GM19463 (cell line): ENCODE measurements around the gene FAM163B.
"Not testable (repeated sequence)": the region's sequence is repeated elsewhere in the genome, so short reads cannot be mapped to it uniquely, and the experiment has no call there.

Source experiments
- ATAC-seq: cut with Tn5 transposase; IDR thresholded peaks from one replicate; pipeline ENCODE4 v1.9.1; 2021; ENCODE audit warnings: mild to moderate bottlenecking, moderate library complexity; ENCODE audit not compliant: unreplicated experiment

FAM163B gene

DNA sequence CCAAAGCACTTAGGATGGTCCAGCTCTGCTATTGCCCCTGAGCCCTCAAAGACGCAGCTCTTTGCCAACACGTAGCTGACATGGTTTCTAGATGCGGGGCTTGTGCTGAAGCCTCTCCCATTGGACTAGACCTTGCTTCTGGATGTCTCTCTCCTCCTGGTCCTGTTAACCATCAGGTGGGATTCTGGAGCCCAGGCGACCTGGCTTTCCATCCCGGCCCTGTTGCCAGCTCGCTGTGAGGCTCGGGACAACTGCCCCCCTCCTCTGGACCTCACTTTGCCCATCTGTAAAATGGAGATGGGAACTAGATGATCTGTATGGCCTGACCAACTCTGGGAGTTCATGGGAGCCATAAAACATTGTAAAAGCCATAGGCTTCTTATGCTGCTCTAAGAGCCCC, 31.0 kb upstream of the FAM163B start:
- no peak for ATAC-seq

DNA sequence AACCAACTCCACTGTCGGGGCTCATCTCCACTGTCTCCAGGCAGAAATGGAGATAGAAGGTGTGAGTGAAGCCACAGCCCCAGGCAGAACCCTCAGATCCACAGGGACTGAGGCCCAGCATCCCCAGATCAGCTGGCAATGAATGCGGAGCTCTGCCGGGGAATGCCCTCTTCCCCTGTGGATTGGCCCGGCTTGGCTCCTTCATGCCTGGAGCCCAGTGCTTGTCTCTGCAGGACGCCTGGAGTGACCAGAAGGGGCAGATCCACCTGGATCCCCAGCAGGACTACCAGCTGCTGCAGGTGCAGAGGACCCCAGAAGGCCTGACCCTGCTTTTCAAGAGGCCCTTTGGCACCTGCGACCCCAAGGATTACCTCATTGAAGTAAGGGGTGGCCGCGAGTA, 30.4 kb upstream of the FAM163B start:
- no peak for ATAC-seq

DNA sequence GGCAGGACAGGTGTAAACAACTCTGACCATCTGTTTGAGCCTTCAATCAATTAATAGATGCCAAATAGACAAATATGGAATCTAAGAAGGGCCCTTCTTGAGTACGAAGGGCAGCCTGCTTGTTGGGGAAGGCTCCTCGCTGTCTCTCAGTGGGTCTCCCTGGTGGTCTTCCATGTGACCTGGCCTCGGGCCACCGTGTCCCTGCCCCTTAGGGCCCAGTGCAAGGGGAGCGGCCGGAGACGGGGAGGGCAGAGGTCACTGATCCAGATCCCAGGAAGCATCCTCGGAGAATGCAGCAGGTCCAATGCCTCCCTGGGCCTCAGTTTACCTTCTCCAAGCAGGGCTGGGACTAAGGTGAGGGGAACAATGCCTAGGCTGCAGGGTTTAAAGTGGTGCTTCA, 29.5 kb upstream of the FAM163B start:
- ATAC-seq, result no peak

DNA sequence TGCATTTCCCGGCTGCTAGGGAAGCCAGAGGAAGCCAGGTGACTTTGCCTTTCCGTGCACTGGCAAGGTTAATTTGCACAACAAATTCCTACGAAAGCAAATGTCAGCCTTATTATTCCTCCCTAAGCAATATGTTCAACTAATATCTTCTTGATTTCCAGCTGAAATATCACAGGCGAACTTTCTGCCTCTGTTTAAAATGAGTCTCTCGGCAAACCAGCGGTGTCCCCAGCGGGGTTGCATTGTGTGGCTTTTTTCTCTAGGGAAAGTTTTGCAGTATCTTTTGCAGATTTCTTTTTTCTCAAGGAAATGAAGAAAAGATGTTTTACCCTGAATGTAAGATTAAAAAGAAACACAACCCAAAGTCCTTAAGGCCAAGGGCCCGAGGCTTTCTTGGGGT, 28.9 kb upstream of the FAM163B start:
- no peak for ATAC-seq

DNA sequence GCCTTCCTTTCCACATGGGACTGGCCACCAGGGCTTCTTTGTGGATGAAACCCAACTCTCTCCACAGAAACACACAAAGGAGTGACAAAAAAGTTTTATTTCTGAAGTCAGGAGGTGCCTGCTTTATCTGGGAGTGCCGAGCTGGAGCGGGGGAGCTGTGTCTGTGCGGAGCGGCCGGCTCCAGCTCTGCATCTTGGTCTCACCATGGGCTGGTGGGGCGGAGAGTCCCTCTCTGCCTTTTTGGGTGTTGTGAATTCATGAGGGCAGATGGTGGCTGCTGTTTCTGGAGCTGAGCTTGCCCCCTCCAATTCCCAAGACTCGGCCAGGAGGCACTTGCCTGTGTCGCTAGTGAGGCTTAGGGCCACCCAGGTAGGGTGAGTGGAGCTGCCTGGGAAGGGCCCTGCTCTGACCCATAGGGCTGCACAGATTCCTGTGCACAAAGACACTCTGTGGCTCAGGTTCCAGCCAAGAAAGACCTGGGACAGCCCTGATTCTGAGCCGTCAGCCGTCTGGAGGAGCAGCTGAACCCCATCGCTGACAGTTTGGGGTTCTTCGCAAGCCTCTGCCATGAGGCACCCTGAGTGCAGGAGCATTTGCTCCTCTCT, 28.4 kb upstream of the FAM163B start:
- no peak for ATAC-seq

DNA sequence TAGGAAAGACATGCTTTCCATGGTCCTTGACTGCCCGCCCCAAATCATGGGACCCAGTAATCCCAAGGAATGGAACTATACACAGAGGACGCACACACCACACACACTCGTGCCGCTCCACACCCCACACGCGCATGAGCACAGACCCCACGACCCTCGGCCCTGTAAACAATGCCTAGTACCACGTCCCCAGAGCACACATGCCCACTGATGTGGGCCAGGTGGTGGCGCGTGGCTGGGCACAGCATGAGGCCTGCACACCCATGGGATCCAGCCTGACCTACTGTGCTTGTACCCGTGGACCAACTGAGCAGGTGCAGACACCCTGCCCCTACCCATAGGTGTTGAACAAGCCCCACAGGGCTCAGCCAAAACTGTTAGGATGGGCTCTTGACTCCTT, 27.7 kb upstream of the FAM163B start:
- ATAC-seq, result no peak

DNA sequence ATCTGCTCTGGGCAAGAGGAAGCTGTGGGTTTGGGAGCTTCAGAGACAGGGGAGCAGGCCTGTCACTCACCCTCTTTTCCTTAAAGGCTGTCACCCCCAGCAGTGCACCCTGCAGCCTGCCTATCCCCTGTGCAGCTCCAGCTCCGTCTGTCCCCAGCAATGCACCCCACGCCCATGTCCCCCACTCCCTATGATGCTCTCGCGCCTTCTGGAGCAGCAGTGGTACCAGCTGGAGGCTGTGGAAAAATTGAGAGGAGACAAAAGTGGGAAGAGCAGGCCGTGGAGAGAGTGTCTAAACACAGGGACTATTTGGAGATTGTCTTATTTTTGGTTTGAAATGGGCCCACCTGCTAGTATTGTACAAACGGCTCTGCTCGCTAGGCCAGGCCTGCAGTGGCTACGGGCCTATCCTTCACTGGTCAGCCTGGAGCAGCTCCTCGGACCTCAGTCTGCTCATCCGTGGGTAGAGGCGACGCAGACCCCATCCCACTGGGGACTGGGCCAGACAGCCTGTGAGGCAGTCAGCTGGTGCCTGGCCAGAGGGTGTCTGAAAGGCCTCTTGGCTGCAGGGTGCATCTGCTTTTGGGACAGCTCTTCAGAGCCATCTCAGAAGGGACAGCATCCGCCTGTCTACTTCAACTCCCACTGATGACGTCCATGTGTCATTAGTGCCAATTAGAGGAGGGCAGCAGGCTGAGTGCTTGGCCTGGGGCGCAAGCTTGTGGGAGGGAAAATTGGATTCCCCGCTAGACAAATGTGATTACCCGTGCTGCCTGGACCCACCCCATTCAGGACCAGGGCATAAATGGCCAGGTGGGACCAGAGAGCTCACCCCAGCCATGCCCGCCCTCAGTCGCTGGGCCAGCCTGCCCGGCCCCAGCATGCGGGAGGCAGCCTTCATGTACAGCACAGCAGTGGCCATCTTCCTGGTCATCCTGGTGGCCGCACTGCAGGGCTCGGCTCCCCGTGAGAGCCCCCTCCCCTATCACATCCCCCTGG, 26.6 kb upstream of the FAM163B start, which contains the start of gene DBH:
DBH (plus strand) TSS at position 831 of the 999 bp plus-strand sequence; CDS start at position 840, 9 bp downstream.
- no peak for ATAC-seq

DNA sequence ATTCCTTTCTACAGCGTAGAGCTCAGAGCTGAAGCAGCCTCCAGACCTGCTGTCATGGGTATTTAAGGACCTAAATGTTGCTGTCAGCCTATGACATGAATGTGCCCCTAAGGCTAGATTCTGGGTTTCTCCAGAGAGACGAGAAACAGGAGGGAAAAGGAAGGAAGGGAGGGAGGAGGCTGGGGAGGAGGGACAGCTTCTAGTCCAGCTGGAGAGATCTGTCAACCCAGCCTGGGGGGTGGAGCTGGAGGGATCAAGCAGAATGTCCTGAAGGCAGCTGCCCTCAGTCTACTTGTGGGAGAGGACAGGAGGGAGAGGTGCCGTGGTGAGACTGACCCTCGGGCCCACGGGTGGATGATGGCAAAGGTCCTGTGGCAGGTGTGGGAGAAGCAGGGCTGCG, 25.9 kb upstream of the FAM163B start:
- no peak for ATAC-seq

DNA sequence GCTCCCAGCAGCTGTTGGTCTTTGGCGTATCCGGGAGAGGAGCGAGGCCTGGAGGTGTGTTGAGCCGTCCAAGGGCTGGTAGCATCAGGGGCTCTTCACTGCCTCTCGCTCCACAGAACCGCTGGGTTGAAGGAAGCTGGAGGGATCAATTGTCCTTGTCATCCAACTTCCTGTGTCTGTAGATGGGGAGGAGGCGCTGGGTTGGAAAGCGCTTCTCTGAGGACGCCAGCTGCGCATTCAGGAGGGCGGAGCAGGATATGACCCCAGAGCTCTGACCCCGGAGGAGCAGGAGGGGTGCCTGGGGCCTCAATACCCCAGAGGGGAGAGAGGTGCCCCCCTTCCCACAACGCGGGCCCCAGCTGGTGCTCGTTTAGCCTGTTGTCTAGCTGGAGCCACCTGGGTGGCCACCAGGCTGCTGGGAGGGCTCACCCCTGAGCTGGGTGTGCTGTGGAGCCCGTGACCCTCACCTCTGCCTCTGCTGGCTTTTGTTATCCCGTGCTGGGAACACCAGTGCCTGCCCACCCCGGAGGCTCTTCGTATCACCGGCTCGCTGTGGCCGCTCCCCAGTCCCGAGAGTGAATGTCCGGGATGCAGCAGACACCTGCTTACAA, 25.0 kb upstream of the FAM163B start:
- ATAC-seq, result no peak

DNA sequence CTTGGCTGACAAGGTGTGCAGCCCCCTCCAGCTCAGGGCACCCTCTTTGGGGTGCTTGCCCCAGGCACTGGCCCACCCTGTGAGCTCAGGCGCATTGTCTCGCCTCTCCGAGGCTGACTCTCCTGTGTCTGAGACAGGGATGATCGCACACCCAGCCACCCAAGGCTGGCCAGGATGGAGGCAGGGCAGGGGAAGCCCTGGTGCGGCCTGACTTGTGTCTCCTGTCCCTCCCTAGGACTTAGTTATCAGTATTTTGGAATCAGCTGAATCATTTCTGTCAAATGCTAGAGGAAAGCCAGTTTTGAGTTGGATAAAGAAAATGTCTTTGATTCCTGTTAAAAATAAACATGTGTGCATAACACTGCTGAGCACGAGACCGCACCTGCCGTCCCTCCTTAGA, 24.5 kb upstream of the FAM163B start:
- ATAC-seq, result no peak

DNA sequence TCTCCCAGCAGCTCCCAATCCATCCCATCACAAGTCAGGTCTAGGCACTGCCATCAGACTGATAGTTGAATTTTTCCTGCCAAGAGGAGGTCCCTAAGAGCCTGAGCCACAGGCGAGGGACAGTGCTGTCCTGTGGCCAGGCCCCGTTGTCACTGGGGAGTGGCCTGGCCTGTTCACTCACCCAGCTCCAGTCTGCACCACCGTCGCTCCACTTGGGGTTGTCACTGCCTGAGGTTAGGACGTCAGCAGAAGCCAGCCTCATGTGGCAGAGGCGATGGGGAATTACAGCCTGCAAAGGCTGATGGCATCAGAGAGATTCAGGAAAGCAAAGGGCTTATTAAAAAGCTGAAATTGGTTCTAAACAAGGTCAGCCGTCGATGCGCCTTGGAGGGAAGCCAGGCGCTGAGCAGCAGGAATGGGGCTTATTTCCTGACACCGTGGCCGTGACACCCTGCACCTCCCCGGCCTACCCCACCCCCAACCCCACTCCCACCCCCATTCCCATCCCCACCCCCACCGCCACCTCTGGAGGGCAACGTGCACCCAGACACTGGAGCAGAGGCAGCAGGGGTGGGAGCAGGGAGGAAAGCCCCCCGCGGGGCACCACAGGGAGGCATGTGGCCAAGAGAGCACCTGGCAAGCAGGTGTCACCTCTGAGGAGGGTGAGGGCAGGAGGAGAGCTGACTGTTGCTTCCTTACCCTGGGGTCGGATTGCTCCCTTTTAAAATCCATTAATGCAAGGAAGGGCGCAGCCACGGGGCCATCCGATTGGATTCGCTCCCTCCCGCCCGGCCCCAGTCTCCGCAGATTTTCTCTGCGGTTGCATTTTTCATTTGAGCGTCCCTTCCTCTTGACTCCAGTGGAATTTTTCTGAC, 23.9 kb upstream of the FAM163B start:
- no peak for ATAC-seq

DNA sequence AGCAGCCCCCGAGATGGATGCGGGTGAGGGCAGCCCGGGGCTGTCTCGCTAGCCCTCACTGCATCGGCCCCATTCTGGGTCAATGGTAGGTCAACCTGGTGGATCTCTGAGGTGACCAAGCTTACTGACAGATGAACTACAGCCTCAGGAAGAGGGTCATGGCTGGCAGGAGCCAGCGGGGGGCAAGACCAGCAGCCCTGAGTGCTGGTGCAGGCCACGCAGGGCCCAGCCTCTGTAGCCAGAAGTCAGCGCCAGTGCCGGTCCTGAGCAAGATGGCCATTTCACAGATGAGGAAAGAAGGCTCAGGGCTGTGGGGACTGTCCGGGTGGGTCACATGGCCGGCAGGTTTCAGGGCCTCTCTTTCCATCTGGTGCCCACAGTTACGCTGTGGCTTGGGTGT, 21.9 kb upstream of the FAM163B start:
- no peak for ATAC-seq

DNA sequence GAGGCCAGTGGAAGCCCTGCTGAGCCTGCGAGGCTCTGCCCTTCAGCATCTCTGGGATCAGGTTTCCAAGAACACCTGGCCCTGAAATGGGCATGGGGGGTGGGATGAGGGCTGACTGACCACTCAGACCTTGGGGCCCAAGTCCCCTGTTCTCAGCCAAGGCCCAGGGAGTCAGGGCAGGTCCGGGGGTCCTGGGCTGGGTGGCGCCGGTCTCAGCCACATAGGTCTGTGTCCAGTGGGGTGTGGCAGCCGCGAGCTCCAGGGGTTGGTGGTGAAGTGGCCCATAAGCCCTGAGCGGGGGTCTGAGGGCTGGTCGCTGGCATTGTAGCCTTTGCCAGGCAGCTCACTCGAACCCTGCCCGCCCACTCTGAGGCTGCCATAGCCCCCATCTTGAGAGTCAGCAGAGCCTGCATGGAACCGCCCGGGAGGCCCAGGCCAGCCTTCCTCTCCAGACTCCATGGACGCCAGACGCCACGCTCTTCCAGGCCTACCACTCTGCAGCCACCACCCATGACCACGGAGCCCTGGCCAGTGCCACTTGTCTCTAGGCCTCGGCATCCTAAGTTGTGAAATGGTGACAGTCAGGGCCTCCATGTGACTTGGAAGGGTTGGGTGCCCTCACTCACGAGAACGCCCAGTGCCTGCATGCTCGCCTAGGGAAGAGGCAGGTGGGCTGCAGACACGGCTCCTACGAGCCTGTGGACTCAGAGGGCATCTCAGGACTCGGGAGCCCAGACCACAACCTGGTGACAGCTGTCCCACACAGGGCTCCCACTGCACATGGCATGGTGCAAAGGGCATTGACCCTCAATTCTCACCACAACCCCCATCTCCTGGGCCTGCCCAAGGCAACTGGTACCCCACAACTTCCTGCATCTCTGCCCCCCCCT, 20.3 kb upstream of the FAM163B start:
- no peak for ATAC-seq

DNA sequence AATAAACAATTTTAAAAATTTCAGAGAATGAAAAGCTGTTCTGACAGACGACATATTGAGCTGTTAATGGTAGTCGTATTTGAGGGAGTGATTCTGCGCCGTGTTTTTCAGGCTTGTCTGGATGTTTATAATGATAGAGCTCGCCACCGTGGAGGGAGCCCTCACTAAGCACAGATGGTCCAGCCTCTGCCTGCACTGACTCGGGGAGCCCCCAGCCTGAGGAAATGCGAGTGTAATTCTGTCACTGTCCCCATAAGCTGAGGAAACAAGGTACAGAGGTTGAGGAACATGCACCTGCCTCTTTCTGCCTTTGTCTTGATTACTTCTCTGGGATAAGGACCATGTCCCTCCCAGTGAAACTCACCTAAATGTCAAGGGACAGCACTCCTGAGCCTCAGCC, 19.6 kb upstream of the FAM163B start:
- ATAC-seq, result no peak

DNA sequence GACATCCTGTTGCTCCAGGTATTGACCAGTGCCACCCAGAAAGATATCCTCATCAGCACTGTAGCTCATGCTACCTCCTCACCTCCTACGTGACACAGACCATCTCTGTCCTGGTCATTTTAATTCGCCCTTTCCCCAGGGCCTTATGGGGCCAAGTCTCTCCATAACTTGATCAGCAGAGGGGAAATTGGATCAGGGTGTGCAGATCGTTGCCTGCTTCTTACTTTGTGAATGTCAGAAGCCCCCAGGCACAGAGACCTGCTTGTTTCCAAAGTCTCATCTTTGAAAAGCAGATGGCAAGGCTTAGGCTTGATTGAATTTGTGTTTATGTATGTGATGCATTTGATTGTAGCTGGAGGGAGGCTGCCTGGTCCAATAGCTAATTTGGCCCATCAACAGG, 18.2 kb upstream of the FAM163B start:
- ATAC-seq, result no peak

DNA sequence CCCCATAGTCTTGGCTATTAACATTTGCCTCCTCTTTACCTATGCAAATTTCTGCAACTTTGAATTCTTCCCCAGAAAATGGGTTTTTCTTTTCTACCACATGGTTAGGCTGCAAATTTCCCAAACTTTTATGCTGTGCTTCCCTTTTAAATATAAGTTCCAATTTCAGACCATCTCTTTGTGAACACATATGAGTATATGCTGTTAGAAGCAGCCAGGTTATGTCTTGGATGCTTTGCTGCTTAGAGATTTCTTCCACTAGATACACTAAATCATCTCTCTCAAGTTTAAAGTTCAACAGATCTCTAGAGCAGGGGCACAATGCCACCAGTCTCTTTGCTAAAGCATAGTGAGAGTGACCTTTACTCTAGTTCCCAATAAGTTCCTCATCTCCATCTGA, 16.8 kb upstream of the FAM163B start:
- ATAC-seq, result not testable (repeated sequence)

DNA sequence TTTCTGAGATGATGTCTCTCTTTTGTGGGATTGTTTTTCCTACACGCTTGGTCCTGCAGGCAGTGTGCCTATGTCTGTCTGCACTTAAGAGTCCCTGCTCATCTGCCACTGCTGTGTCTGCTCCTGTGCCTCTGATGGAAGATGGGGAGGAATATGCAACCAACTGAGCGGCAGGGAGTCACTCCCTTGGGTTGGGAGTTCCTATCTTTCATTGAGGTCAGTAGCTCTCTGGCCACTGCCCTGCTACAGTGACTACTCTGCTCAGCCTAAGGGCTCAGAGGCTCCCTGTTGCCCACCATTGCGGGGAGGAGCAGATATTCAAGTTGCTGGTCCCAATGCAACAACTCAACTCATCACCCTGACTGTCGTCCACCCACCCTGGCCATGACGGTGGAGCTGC, 13.4 kb upstream of the FAM163B start:
- no peak for ATAC-seq

DNA sequence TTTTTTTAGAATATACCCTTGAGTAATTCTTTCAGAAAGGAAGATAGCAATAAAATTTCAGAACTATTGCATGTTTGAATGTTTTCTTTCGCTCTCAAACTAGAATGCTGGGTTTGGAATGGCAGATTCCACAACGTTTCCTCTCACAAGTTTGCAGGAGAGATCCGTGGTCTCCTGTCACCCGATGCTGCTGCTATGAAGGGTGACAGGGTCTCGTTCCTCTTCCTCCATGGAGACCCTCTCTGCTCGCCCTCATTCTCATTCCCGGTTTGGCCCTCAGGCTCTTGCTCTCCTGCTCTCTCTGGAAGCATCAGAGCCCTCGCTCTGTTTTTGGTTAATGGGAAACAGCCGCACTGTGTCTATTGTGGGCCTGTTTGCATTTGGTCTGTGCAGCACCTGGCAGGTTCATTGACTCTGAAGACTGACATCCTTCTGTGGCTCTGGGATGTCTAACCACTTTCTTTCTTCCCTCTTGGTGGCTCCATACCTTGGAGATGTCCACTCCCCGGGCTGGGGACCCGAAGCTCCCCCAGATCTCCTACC, 12.6 kb upstream of the FAM163B start:
- ATAC-seq, result no peak

DNA sequence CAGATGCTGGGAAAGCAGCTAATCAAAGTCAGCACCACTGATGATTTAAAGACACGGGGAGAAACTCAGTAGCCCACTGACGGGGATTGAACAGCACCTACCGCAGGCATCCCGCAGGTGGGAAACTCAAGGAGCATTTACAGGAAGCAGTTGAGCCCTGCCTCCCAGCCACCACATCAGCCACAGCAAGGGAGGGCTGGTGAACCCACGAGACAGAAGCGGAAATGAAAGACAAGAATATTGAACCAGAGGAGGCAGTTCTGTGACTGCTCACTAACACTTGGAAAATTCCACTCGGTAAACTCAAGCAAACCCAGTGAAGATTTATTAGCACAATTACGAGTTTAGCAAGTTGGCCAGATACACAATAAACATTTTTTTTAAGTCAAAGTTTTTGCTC, 10.6 kb upstream of the FAM163B start:
- no peak for ATAC-seq

DNA sequence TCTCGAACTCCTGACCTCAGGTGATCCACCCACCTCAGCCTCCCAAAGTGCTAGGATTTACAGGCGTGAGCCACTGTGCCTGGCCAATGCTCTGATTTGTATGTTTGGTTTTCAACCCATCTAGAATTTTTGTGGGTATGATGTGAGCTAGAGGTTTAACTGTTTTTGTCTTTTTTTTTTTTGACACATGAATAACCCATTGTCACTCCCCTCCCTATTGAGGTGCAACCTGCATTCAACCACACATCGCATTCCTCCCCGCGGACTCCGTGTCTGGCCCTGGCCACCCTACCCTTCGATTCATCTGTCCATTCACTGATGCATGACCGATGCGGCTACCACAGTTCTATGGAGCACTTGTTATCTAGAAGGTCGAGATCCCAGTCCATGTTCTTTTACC, 9.5 kb upstream of the FAM163B start:
- no peak for ATAC-seq
